PC-3 (cell line): ENCODE data around the gene OSBPL9. TPM values are rescaled to one million over a fixed set of nuclear protein-coding genes. Genes with fewer than 3 reads are reported as not detected.

ENCODE experiments used
- ATAC-seq: fragments of 200-7000 bp; cut with Tn5 transposase; 2 replicates; pipeline ENCODE4 v1.9.1; 2020; ENCODE audit warnings: mild to moderate bottlenecking, moderate library complexity
- BruUV-seq: library from RNA; stranded (reverse); fragments of 400-500 nt; replicated peaks from 2 replicates; lab custom pipeline; 2021; lab: Mats Ljungman, UMichigan
- CTCF ChIA-PET: fragments of 300-600 bp; sonication (Branson Sonifier 250); formaldehyde crosslinking; loops from one replicate; lab custom pipeline; 2022; ENCODE audit warnings: antibody characterized with exemption; lab: Charles Lee
- POLR2A ChIA-PET: fragments of 300-600 bp; sonication (Branson Sonifier 250); formaldehyde crosslinking; loops from one replicate; lab custom pipeline; 2022; ENCODE audit warnings: antibody characterized with exemption; ENCODE audit not compliant: unreplicated experiment; lab: Charles Lee
- DNase-seq: peaks from one replicate; pipeline ENCODE4 v3.0.0-alpha.2; 2015
- H2AFZ ChIP-seq: fragments of 300-600 bp; sonication (generic); 2 replicates; pipeline ENCODE4 v1.6.0; 2016; ENCODE audit warnings: antibody characterized with exemption, low read length
- H3F3A ChIP-seq: fragments of 300-600 bp; sonication (generic); one replicate; pipeline ENCODE4 v1.6.0; 2017; ENCODE audit warnings: antibody characterized with exemption, low read length, control low read depth, mild to moderate bottlenecking; ENCODE audit not compliant: unreplicated experiment
- H3K27ac ChIP-seq: fragments of 300-600 bp; sonication (generic); 2 replicates; pipeline ENCODE4 v1.5.1; 2016; ENCODE audit warnings: mild to moderate bottlenecking, low read length
- H3K27me3 ChIP-seq: fragments of 300-600 bp; sonication (generic); 2 replicates; pipeline ENCODE4 v1.6.1; 2016; ENCODE audit warnings: low read length, mixed read lengths
- H3K36me3 ChIP-seq: fragments of 300-600 bp; sonication (generic); 2 replicates; pipeline ENCODE4 v1.6.1; 2016; ENCODE audit warnings: low read depth, mixed run types, low read length, mixed read lengths
- H3K4me1 ChIP-seq: fragments of 300-600 bp; sonication (generic); 2 replicates; pipeline ENCODE4 v1.5.1; 2016; ENCODE audit warnings: low read length; ENCODE audit not compliant: insufficient read depth
- H3K4me2 ChIP-seq: fragments of 300-600 bp; sonication (generic); 2 replicates; pipeline ENCODE4 v1.6.0; 2016; ENCODE audit warnings: low read length
- H3K4me3 ChIP-seq: fragments of 300-600 bp; sonication (generic); 2 replicates; pipeline ENCODE4 v1.5.1; 2016; ENCODE audit warnings: mild to moderate bottlenecking, low read length, mixed read lengths
- H3K79me2 ChIP-seq: fragments of 300-600 bp; sonication (generic); 2 replicates; pipeline ENCODE4 v1.6.1; 2017; ENCODE audit warnings: low read length, mixed read lengths
- H3K9ac ChIP-seq: fragments of 300-600 bp; sonication (generic); 2 replicates; pipeline ENCODE4 v1.6.0; 2016; ENCODE audit warnings: mild to moderate bottlenecking, low read length
- H3K9me2 ChIP-seq: fragments of 300-600 bp; sonication (generic); replicated peaks from 2 replicates; pipeline ENCODE4 v1.6.1; 2016; ENCODE audit warnings: mixed run types, low read length, mixed read lengths
- H3K9me3 ChIP-seq: fragments of 300-600 bp; sonication (generic); 2 replicates; pipeline ENCODE4 v1.6.1; 2016; ENCODE audit warnings: low read length, mixed read lengths
- H4K20me1 ChIP-seq: fragments of 300-600 bp; sonication (generic); 2 replicates; pipeline ENCODE4 v1.6.1; 2016; ENCODE audit warnings: low read length, mixed read lengths
- CTCF ChIP-seq: fragments of 300-600 bp; sonication (generic); conservative IDR thresholded peaks from 2 replicates; pipeline ENCODE4 v1.5.1; 2017; ENCODE audit warnings: antibody characterized with exemption, low read depth, mild to moderate bottlenecking, low read length
- EZH2 ChIP-seq: fragments of 300-600 bp; sonication (generic); IDR thresholded peaks from one replicate; pipeline ENCODE4 v1.6.1; 2017; ENCODE audit warnings: antibody characterized with exemption, mild to moderate bottlenecking, low read length; ENCODE audit not compliant: unreplicated experiment
- EZH2phosphoT487 ChIP-seq: fragments of 300-600 bp; sonication (generic); IDR thresholded peaks from 2 replicates; pipeline ENCODE4 v1.6.1; 2018; ENCODE audit warnings: mild to moderate bottlenecking, antibody characterized with exemption, low read length, borderline replicate concordance
- intact Hi-C: fragments of 100-400 bp; cut with micrococcal nuclease; formaldehyde crosslinking; loops from 2 replicates; pipeline ENCODE4 v1.9.0; 2023
- total RNA-seq: library from RNA; depleted of rRNA; stranded (reverse); fragments of >200 nt; gene quantifications from 2 replicates; pipeline ENCODE4 v1.2.3, GENCODE V29; 2014

OSBPL9 gene
- total RNA-seq, 1 experiment from 2014 or later: 74.7 TPM

- ATAC-seq (no peak), DNase-seq (no peak)
- Histone ChIP-seq H4K20me1 (no peaks in the 10 kb centered on the region), H3K79me2 (peaks cover 6% of the 10 kb centered on the region), H3K9ac (no peak overlapping the region), H3K36me3 (no peaks in the 10 kb centered on the region), H3K4me2 (no peak overlapping the region), H3K4me1 (peaks cover 9% of the 10 kb centered on the region), H3K9me3 (no peaks in the 10 kb centered on the region), H3K9me2 (no peaks in the 10 kb centered on the region), H2AFZ (no peak overlapping the region), H3K27ac (no peak overlapping the region), H3K4me3 (no peak overlapping the region), H3K27me3 (no peaks in the 10 kb centered on the region), H3F3A (no peaks in the 10 kb centered on the region)
- no TSS peak for BruUV-seq
- intact Hi-C loops: no loop called here
- ChIA-PET POLR2A (no interaction called here), CTCF (no interaction called here)
- TF ChIP-seq CTCF: no peak
- TF ChIP-seq EZH2phosphoT487: no peak
- TF ChIP-seq EZH2: no peak
Measured at GRCh38 chr1:51612447-51612961, 4.4 kb upstream of the OSBPL9 start.

DNA sequence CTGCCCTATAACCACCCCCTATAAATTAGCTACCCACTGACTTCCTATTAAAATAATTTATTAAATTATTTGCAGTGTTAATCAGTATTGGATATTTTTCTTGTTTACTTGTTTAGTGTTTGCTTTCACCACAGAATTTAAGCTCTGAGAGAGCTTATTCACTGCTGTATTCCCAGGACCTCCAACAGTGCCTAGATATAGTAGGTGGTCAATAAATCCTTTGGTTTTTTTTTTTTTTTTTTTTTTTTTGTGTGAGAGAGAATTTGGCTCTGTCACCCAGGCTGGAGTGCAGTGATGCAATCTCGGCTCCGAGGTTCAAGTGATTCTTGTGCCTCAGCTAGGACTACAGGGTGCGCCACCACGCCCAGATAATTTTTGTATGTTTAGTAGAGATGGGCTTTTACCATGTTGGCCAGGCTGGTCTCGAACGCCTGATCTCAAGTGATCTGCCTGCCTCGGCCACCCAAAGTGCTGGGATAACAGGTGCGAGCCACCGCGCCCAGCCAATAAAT, 1.1 kb upstream of the OSBPL9 start:
- intact Hi-C loops: no loop called here
- Histone ChIP-seq H4K20me1 (no peaks in the 10 kb centered on the region), H3K79me2 (peaks cover 39% of the 10 kb centered on the region), H3K27me3 (no peaks in the 10 kb centered on the region), H2AFZ (no peak overlapping the region), H3K9me3 (no peaks in the 10 kb centered on the region), H3K27ac (no peak overlapping the region), H3K9me2 (no peaks in the 10 kb centered on the region), H3K4me1 (peaks cover 33% of the 10 kb centered on the region), H3K4me2 (no peak overlapping the region), H3K9ac (no peak overlapping the region), H3K4me3 (no peak overlapping the region), H3K36me3 (no peaks in the 10 kb centered on the region), H3F3A (no peaks in the 10 kb centered on the region)
- ATAC-seq: no peak
- no peak for TF ChIP-seq CTCF
- no peak for TF ChIP-seq EZH2
- no peak for TF ChIP-seq EZH2phosphoT487
- CTCF ChIA-PET: no interaction called here
- DNase-seq: no peak
- no TSS peak for BruUV-seq
- POLR2A ChIA-PET: no interaction called here

DNA sequence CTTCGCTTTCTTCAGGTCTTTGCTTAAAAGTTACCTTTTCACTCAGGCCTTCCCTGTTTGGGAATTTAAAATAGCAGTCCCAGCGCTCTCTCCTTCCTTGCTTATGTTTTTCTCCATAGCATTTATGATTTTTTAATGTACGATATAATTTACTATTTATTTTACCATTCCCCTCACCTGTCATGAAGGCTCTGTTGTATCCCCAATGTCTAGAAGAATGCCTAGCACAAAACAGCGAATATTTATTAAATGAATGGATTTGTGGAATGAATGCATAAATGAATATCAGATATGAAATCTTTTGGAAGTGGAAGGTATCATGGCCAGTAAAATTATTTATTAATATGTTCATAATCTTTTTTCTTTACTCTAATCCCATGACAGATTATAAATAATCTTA, 402 bp upstream of the OSBPL9 start:
- Histone ChIP-seq H3K79me2 (peaks cover 45% of the 10 kb centered on the region), H4K20me1 (no peaks in the 10 kb centered on the region), H3K9ac (no peak overlapping the region), H3K27me3 (no peaks in the 10 kb centered on the region), H3K36me3 (no peaks in the 10 kb centered on the region), H2AFZ (peak overlapping the region; percentile 78), H3F3A (no peaks in the 10 kb centered on the region), H3K27ac (no peak overlapping the region), H3K9me3 (no peaks in the 10 kb centered on the region), H3K9me2 (no peaks in the 10 kb centered on the region), H3K4me1 (peaks cover 39% of the 10 kb centered on the region), H3K4me3 (peak overlapping the region; percentile 98), H3K4me2 (peak overlapping the region; percentile 82)
- POLR2A ChIA-PET: no interaction called here
- intact Hi-C loops: no loop called here
- no peak for DNase-seq
- ATAC-seq: no peak
- CTCF ChIA-PET: no interaction called here
- TF ChIP-seq EZH2phosphoT487: no peak
- no peak for TF ChIP-seq EZH2
- TF ChIP-seq CTCF: no peak
- BruUV-seq: no TSS peak
